ENCODE measurements around the gene SEZ6L2.
"Not testable (repeated sequence)": the region's sequence is repeated elsewhere in the genome, so short reads cannot be mapped to it uniquely, and the experiment has no call there.

SEZ6L2 gene

DNA sequence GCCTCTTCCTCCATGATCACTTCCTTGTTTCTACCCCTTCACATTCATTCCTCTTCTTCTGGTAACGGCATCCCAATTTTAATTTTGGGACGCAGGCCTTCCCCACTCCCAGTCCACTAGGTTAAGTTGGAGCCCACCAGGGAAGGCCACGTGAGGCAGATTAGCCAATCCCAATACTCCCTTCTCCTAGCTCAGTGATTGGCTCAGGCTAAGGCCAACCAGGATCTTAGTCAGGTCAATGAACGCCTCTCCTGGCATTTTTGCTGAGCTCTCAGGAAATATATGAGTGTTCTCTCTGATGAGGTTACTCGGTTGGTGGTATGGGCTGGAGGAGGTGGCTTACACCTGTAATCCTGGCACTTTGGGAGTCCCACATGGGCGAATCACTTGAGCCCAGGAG is 15.4 kb downstream of the SEZ6L2 start:
- DNase-seq (ENCODE audit: low spot score), result no peak

GRCh38 chr16:29881050-29881449 is 18.3 kb downstream of the SEZ6L2 start:
- DNase-seq (ENCODE audit: low spot score), result no peak

- no peak for DNase-seq (ENCODE audit: low spot score)
These were observed 21.2 kb downstream of the SEZ6L2 start for GRCh38 chr16:29878172-29878571.

DNA sequence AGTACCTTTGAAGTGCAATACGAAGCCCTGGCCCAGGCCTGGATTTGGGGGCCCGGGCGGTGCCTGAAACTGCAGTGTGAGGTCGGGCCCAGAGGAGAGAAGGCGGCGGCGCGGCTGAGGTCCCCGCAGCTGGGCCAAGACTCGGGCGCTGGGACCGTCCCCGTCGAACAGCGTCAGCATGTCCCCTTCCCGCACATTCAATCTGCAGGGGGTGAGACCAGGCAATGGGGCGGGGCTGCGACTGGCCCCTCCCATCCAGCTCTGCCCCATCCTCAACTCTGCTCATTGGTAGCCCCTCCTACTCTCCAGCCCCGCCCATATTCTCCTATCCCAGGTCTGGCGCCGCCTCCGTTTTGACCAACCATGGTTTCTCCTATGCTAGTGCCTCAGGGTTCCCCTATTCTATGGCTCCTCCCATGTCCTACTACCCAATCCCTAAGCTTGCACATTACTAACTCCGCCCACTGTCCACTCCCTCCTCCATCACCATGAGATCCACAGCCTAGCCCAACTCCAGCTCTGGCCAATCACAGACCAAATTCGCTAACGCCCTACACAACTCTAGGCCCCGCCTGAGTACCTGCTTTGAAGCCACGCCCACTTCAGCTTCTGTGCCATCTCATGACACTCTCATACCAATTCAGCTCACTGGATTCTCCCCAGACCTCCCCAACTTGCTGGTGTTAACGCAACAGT is 21.9 kb downstream of the SEZ6L2 start:
- DNase-seq (ENCODE audit: low spot score), result no peak

- DNase-seq (ENCODE audit: low spot score), result no peak
These were observed 22.6 kb downstream of the SEZ6L2 start for GRCh38 chr16:29876594-29877249.

DNA sequence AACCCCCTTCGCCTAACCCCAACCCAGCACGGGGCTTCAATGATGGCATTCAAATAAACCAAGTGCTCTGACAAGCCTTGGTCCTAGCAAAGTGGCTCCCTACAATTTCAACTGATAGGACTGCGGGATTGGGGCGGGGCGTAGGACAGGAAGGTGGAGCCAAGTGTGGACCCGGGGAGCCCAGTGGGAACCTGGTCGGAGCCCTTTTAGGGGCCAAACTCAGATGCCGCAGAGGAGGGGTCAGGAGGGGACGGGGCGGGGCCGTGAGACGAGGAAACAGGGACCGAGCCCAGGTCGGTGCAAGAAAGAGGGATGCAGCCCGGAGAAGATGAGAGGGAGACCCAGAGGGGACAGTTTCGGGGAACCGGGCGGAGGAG is 23.1 kb downstream of the SEZ6L2 start:
- no peak for DNase-seq (ENCODE audit: low spot score)

DNA sequence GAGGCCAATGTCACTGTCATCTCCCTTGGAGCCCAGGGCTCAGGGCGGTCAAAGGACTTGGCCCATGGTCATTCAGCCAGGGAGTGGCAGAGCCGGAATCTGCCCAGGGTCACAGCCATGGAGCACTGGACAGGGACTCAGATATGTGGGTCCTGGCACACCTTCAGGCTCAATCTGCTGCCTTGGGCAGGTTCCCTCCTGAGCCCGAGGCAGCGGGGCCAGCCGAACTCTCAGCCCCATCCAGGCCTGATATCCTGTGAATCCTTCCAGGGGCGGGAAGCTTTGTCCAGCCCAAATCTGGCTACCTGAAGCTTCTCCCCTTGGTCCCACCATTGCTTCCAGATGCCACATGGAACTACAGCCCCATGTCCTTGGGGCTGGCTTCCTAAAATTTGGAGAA is 24.1 kb downstream of the SEZ6L2 start:
- DNase-seq (ENCODE audit: low spot score), result no peak

GRCh38 chr16:29873319-29873718 is 26.0 kb downstream of the SEZ6L2 start:
- DNase-seq (ENCODE audit: low spot score), result no peak

DNA sequence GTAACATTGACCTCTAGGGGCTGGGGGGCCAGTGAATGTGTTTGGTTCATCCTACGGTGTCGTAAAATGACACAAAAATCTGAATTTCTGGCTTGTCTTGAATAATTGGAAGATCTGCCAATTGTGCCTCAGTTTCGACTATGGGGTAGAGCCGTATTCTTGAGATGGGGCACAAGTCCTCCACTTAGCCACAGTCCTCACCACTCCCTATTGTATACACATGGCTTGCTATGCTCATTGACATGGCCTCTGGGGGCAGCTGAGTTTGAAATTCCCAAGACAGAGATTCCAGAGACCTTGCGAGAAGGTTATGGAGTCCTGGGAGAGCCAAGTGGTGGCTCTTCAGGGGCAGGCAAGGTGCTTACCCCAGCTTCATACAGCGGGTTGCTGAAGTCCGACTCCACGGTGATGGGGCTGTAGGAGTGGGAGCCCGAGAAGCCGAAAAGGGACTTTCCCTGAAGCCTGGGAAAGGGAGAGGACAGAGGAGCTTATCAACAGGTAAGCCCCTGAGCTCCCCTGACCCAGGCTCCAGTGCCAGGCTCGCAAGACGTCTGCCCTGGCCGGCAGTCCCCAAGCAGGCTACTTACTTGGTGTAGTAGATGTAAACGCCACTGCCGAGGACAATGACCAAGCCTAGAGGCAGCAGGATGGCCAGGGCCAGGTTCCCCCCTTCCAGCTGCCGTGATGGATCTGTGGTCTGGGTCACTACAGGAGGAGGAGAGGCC is 27.4 kb downstream of the SEZ6L2 start:
- no peak for DNase-seq (ENCODE audit: low spot score)

DNA sequence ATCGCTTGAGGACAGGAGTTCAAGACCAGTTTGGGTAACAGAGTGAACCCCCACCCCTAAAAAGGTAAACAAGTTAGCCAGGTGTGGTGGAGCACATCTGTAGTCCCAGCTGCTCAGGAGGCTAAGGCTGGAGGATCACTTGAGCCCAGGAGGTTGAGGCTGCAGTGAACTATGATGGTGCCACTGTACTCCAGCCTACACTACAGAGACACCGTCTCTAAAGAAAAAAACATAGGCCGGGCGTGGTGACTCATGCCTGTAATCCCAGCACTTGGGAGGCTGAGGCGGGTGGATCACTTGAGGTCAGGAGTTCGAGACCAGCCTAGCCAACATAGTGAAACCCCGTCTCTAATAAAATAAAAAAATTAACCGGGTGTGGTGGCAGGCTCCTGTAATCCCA is 30.3 kb downstream of the SEZ6L2 start:
- DNase-seq (ENCODE audit: low spot score), result not testable (repeated sequence)

GRCh38 chr16:29868396-29869009 is 30.8 kb downstream of the SEZ6L2 start:
- no peak for DNase-seq (ENCODE audit: low spot score)

GRCh38 chr16:29864205-29864604 is 35.1 kb downstream of the SEZ6L2 start:
- no peak for DNase-seq (ENCODE audit: low spot score)

- no peak for DNase-seq (ENCODE audit: low spot score)
These were observed 35.7 kb downstream of the SEZ6L2 start for GRCh38 chr16:29863669-29863984.

- peak; percentile 91 for DNase-seq (ENCODE audit: low spot score)
These were observed 36.3 kb downstream of the SEZ6L2 start, which contains the start of gene CDIPT for GRCh38 chr16:29862884-29863668. Gene CDIPT (minus strand): TSS chr16:29863226. CDS start chr16:29862857, 369 bp downstream.

- peak; percentile 34 for DNase-seq (ENCODE audit: low spot score)
These were observed 36.9 kb downstream of the SEZ6L2 start for GRCh38 chr16:29862383-29862883.

GRCh38 chr16:29860218-29860617 is 39.1 kb downstream of the SEZ6L2 start:
- no peak for DNase-seq (ENCODE audit: low spot score)

- no peak for DNase-seq (ENCODE audit: low spot score)
These were observed 40.4 kb downstream of the SEZ6L2 start for GRCh38 chr16:29858974-29859373.

DNA sequence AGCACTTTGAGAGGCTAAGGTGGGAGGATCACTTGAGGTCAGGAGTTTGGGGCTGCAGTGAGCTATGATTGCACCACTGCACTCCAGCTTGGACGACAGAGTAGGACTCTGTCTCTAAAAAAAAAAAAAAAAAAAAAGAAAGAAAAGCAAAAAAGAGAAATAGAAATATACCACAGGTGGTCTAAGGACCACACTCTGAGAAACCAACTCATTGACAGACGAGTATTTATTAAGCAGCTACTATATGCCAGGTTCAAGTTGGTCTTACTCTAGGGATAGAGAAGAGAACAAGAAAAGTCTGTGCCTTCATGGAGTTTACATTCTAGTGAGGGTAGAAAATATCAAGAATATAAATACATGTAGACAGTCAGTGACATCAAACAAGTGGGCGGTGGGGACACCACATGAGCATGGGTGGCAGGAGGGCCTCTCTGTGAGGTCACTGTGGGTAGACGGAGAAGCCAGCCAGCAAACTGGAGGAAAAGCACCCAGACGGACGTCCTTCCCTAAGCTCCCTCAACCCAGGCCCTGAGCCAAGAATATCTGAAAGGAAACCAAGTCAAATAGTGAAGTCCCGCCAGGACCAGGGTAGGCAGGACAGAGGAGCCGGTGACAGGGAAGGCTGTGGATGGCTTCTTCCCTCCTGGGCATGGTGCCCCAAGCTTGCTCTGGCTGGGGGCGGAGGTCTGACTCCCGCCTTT is 41.1 kb downstream of the SEZ6L2 start:
- no peak for DNase-seq (ENCODE audit: low spot score)

DNA sequence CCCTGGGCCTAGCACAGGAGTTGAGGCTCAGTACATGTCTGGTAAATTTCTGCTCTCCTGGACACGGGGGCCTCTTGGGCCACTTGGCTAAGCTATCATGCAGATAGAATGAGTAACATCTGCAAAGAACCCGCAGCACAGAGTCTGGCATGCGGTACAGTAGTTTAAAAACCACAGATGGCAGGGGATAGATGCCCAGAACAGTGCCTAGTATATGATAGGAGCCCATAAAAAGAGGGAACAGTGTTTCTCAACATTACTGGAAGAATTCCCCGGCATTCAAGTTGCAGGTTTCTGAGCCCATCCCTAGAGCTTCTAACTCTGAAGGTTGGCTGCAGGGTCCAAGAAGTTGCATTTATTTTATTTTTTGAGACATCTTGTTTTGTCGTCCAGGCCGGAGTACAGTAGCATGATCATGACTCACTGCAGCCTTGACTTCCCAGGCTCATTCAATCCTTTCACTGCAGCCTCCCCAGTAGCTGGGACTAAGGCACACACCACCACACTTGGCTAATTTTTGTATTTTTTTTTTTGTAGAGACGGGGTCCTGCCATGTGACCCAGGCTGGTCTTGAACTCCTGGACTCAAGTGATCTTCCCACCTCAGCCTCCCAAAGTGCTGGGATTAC is 42.1 kb downstream of the SEZ6L2 start:
- no peak for DNase-seq (ENCODE audit: low spot score)

DNA sequence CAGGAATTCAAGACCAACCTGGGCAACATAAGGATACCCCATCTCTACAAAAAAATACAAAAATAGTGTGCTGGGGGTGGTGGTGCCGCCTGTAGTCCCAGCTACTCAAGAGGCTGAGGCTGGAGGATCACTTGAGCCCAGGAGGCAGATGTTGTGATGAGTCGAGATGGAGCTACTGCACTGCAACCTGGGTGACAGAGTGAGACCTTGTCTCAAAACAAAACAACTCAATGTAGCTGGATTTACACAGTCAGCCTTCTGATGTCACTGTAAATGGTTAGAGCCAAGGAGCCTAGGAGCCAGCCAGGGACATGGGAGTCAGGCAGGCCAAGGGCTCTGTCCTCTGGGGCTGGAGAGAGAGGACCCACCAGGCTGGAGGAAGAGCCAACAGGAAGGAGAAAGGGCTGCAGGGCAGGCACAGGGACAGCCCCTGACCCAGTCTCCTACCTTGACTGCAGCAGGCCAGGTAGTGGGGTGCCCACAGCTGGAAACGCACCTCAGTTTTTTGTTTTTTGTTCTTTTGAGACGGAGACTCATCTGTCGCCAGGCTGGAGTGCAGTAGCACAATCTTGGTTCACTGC is 44.7 kb downstream of the SEZ6L2 start:
- DNase-seq (ENCODE audit: low spot score), result no peak
